Fibroblast of lung (primary cell): ENCODE results near the gene CBX8. TPM values are rescaled to one million over a fixed set of nuclear protein-coding genes. Genes with fewer than 3 reads are reported as not detected.

Experiments used
- DNase-seq, 2 donors: peaks; one replicate each; pipeline versions ENCODE4 v3.0.0 to v3.0.0-alpha.2; 2010; ENCODE audit warnings: low read depth in 2 of 2
- H2AFZ ChIP-seq: 2 replicates; pipeline ENCODE4 v1.5.1; 2012; ENCODE audit warnings: low read length, control low read depth, inconsistent platforms
- H3K27ac ChIP-seq: 2 replicates; pipeline ENCODE4 v1.5.1; 2011; ENCODE audit warnings: low read length, control low read depth; ENCODE audit not compliant: insufficient read depth
- H3K27me3 ChIP-seq: 2 replicates; pipeline ENCODE4 v1.5.1; 2011; ENCODE audit warnings: mild to moderate bottlenecking, low read length; ENCODE audit not compliant: control insufficient read depth, insufficient read depth
- H3K36me3 ChIP-seq: 2 replicates; pipeline ENCODE4 v1.5.1; 2011; ENCODE audit warnings: low read length; ENCODE audit not compliant: control insufficient read depth, insufficient read depth
- H3K4me1 ChIP-seq: 2 replicates; pipeline ENCODE4 v1.5.1; 2011; ENCODE audit warnings: low read length; ENCODE audit not compliant: control insufficient read depth, insufficient read depth; ENCODE audit errors: extremely low read depth
- H3K4me2 ChIP-seq: 2 replicates; pipeline ENCODE4 v1.5.1; 2011; ENCODE audit warnings: low read length, control low read depth; ENCODE audit not compliant: insufficient read depth; ENCODE audit errors: extremely low read depth
- H3K4me3 ChIP-seq, 4 experiments: fragments of 200-600 bp in 1 of 4; sonication (generic) in 1 of 4; replicated peaks in 1 of 4; 2 replicates each; pipeline ENCODE4 v1.5.1; 2011 to 2016; ENCODE audit warnings: low read length in 4 of 4, low read depth in 3 of 4, mild to moderate bottlenecking in 3 of 4, control low read depth in 2 of 4, inconsistent platforms in 1 of 4, mixed read lengths in 1 of 4; ENCODE audit not compliant: insufficient read depth in 1 of 4; ENCODE audit errors: control extremely low read depth in 1 of 4
- H3K79me2 ChIP-seq: 2 replicates; pipeline ENCODE4 v1.5.1; 2012; ENCODE audit warnings: mild to moderate bottlenecking, low read length, inconsistent platforms; ENCODE audit not compliant: control insufficient read depth, insufficient read depth
- H3K9ac ChIP-seq: 2 replicates; pipeline ENCODE4 v1.5.1; 2011; ENCODE audit warnings: mild to moderate bottlenecking, low read length, control low read depth; ENCODE audit not compliant: insufficient read depth
- H3K9me3 ChIP-seq: 2 replicates; pipeline ENCODE4 v1.5.1; 2012; ENCODE audit warnings: low read depth, low read length; ENCODE audit not compliant: control insufficient read depth, insufficient read depth
- H4K20me1 ChIP-seq: 2 replicates; pipeline ENCODE4 v1.5.1; 2011; ENCODE audit warnings: low read length; ENCODE audit not compliant: control insufficient read depth, insufficient read depth; ENCODE audit errors: extremely low read depth
- EZH2 ChIP-seq: IDR thresholded peaks from 2 replicates; pipeline ENCODE4 v1.5.1; 2012; ENCODE audit warnings: low read length, control low read depth, mild to moderate bottlenecking; ENCODE audit errors: missing control alignments
- polyA plus RNA-seq, 2 donors: library from polyadenylated mRNA; depleted of rRNA in 1 of 2; stranded (reverse) in 1 of 2; unstranded in 1 of 2; fragments of >200 nt; gene quantifications; 2 replicates each; pipeline ENCODE4 v1.2.1, GENCODE V29; 2011 to 2012; ENCODE audit warnings: missing spikeins in 1 of 2
- total RNA-seq: library from RNA; depleted of rRNA; stranded (reverse); fragments of >200 nt; gene quantifications from 2 replicates; pipeline ENCODE4 v1.2.1, GENCODE V29; 2014
- TF ChIP-seq, protein P1 (sequence below), 2 donors: IDR thresholded peaks in 1 of 2; conservative IDR thresholded peaks in 1 of 2; 1 replicate in 1 of 2; 2 replicates in 1 of 2; pipeline ENCODE4 v1.5.1; 2011 to 2012; ENCODE audit warnings: low read length in 2 of 2, control low read depth in 1 of 2, inconsistent platforms in 1 of 2, low read depth in 1 of 2, mild to moderate bottlenecking in 1 of 2

The CBX8 gene
- total and polyA plus RNA-seq, 2 donors (not counting 1 experiment from before 2014, with no cell fraction given) = 0.19 to 4.0 TPM

DNA sequence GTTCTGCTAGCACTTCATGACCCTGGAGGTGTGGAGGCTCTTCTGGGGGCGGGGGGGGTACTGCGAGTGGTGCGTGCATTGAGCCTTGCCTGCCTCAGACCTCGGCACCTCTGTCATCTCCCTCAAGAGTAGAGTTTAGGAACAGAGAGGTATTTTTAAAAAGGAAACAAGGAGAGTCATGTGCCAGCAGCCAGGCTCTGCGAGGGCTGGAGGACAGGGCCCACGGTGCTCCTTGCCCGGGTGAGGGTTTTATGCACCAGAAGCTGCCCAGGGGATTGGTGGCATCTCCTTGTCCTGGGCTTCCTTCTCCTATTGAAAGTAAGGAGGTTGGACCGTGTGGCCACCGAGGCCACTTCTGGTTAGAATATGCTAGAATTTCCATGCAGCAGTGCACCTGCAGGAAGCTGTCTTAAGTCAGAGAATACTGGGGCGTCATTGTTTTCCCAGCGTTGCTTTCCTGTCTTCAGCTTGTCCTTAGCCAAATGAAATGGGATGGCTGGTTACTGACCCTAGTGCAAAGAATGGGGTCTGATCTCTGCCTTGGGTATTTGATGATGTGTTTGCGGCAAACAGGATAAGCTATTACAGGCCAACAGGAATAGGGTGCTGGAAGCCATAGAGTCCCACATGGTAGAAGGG, 15.7 kb downstream of the CBX8 start:
- Histone ChIP-seq H3K9me3 (no peaks in the 10 kb centered on the region), H3K4me3 (no peak overlapping the region), H2AFZ (no peak overlapping the region), H3K4me1 (peaks cover 2% of the 10 kb centered on the region), H3K79me2 (no peaks in the 10 kb centered on the region), H3K27me3 (peaks cover 13% of the 10 kb centered on the region), H3K36me3 (peaks cover 1% of the 10 kb centered on the region), H3K27ac (no peak overlapping the region), H3K9ac (no peak overlapping the region), H3K4me2 (no peak overlapping the region), H4K20me1 (no peaks in the 10 kb centered on the region)
- TF ChIP-seq, protein P1, sequence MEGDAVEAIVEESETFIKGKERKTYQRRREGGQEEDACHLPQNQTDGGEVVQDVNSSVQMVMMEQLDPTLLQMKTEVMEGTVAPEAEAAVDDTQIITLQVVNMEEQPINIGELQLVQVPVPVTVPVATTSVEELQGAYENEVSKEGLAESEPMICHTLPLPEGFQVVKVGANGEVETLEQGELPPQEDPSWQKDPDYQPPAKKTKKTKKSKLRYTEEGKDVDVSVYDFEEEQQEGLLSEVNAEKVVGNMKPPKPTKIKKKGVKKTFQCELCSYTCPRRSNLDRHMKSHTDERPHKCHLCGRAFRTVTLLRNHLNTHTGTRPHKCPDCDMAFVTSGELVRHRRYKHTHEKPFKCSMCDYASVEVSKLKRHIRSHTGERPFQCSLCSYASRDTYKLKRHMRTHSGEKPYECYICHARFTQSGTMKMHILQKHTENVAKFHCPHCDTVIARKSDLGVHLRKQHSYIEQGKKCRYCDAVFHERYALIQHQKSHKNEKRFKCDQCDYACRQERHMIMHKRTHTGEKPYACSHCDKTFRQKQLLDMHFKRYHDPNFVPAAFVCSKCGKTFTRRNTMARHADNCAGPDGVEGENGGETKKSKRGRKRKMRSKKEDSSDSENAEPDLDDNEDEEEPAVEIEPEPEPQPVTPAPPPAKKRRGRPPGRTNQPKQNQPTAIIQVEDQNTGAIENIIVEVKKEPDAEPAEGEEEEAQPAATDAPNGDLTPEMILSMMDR (conservative IDR thresholded peaks at IDR 0.05 in 1 of 2, IDR thresholded peaks at IDR 0.05 in 1 of 2; ENCODE audit: low read depth in 1 of 2, low read length in 2 of 2) = no peak
- TF ChIP-seq EZH2 = no peak
- no peak for DNase-seq

GRCh38 chr17:79779661-79780365, 17.1 kb downstream of the CBX8 start:
- Histone ChIP-seq H3K4me2 (no peak overlapping the region), H3K79me2 (no peaks in the 10 kb centered on the region), H3K9ac (no peak overlapping the region), H4K20me1 (no peaks in the 10 kb centered on the region), H3K4me1 (peaks cover 2% of the 10 kb centered on the region), H3K9me3 (no peaks in the 10 kb centered on the region), H3K36me3 (peaks cover 1% of the 10 kb centered on the region), H3K27me3 (peaks cover 25% of the 10 kb centered on the region), H3K27ac (no peak overlapping the region), H3K4me3 (no peak overlapping the region), H2AFZ (no peak overlapping the region)
- no peak for TF ChIP-seq EZH2
- TF ChIP-seq, protein P1 (conservative IDR thresholded peaks at IDR 0.05 in 1 of 2, IDR thresholded peaks at IDR 0.05 in 1 of 2; ENCODE audit: low read depth in 1 of 2, low read length in 2 of 2) = no peak
- no peak for DNase-seq

- TF ChIP-seq EZH2 = no peak
- TF ChIP-seq, protein P1 (conservative IDR thresholded peaks at IDR 0.05 in 1 of 2, IDR thresholded peaks at IDR 0.05 in 1 of 2; ENCODE audit: low read depth in 1 of 2, low read length in 2 of 2) = no peak
- peak overlapping the region in 3 of 4 experiments; percentile 46 to 62 (median 49) for H3K4me3 ChIP-seq
- H3K79me2 ChIP-seq = no peaks in the 10 kb centered on the region
- peak overlapping the region; percentile 74 for H3K4me2 ChIP-seq
- no peaks in the 10 kb centered on the region for H4K20me1 ChIP-seq
- H2AFZ ChIP-seq = no peak overlapping the region
- H3K4me1 ChIP-seq = peaks cover 2% of the 10 kb centered on the region
- DNase-seq = no peak
- H3K27ac ChIP-seq = no peak overlapping the region
- peaks cover 31% of the 10 kb centered on the region for H3K27me3 ChIP-seq
- peaks cover 1% of the 10 kb centered on the region for H3K36me3 ChIP-seq
- no peak overlapping the region for H3K9ac ChIP-seq
- H3K9me3 ChIP-seq = no peaks in the 10 kb centered on the region
These were observed 17.8 kb downstream of the CBX8 start for GRCh38 chr17:79779084-79779529.
